Measurements from ENCODE around the gene IGSF9B.

IGSF9B gene

DNA sequence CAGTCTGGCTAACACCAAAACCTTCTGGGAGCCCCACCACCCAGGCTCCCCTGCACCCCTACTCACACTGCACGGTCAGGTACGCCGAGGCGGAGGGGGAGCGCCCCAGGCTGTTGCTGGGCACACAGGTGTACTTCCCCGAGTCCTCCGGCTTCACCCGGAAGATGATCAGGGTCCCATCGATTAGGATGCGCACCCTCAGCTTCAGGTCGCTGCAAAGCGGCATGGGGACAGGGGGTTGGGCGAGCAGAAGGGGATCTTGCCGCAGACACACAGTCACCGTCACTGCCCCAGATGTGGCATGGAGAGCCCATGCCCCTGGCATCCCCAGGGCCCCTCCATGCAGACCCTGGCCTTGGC lies 21.2 kb downstream of the IGSF9B start:
- Histone ChIP-seq H3K36me3 (ENCODE audit: control insufficient read depth, insufficient read depth, low read length) (no peaks in the 10 kb centered on the region), H3K4me3 (replicated peaks; ENCODE audit: low read depth, low read length) (no peak overlapping the region), H3K27me3 (replicated peaks; ENCODE audit: control insufficient read depth, insufficient read depth, low read length) (no peaks in the 10 kb centered on the region; the same call in 1 of the 2 replicates)
- no peak for TF ChIP-seq CTCF (IDR thresholded peaks at IDR 0.05; ENCODE audit: insufficient read depth, low read length, poor library complexity, severe bottlenecking)
- DNase-seq (ENCODE audit: extremely low read depth, insufficient read length): no peak

- no peaks in the 10 kb centered on the region; the same call in 1 of the 2 replicates for H3K27me3 ChIP-seq (replicated peaks; ENCODE audit: control insufficient read depth, insufficient read depth, low read length)
- no peaks in the 10 kb centered on the region for H3K36me3 ChIP-seq (ENCODE audit: control insufficient read depth, insufficient read depth, low read length)
- H3K4me3 ChIP-seq (replicated peaks; ENCODE audit: low read depth, low read length): no peak overlapping the region
- TF ChIP-seq CTCF (IDR thresholded peaks at IDR 0.05; ENCODE audit: insufficient read depth, low read length, poor library complexity, severe bottlenecking): no peak
- no peak for DNase-seq (ENCODE audit: extremely low read depth, insufficient read length)
Observed at GRCh38 chr11:133934599-133935550, 21.9 kb downstream of the IGSF9B start.

GRCh38 chr11:133934096-133934495 lies 22.7 kb downstream of the IGSF9B start:
- Histone ChIP-seq H3K36me3 (ENCODE audit: control insufficient read depth, insufficient read depth, low read length) (no peaks in the 10 kb centered on the region), H3K27me3 (replicated peaks; ENCODE audit: control insufficient read depth, insufficient read depth, low read length) (no peaks in the 10 kb centered on the region; the same call in 1 of the 2 replicates), H3K4me3 (replicated peaks; ENCODE audit: low read depth, low read length) (no peak overlapping the region)
- DNase-seq (ENCODE audit: extremely low read depth, insufficient read length): no peak
- no peak for TF ChIP-seq CTCF (IDR thresholded peaks at IDR 0.05; ENCODE audit: insufficient read depth, low read length, poor library complexity, severe bottlenecking)

GRCh38 chr11:133931449-133932060 lies 25.2 kb downstream of the IGSF9B start:
- Histone ChIP-seq H3K36me3 (ENCODE audit: control insufficient read depth, insufficient read depth, low read length) (no peaks in the 10 kb centered on the region), H3K4me3 (replicated peaks; ENCODE audit: low read depth, low read length) (no peak overlapping the region), H3K27me3 (replicated peaks; ENCODE audit: control insufficient read depth, insufficient read depth, low read length) (no peaks in the 10 kb centered on the region)
- no peak for TF ChIP-seq CTCF (IDR thresholded peaks at IDR 0.05; ENCODE audit: insufficient read depth, low read length, poor library complexity, severe bottlenecking)
- no peak for DNase-seq (ENCODE audit: extremely low read depth, insufficient read length)

GRCh38 chr11:133930767-133931448 lies 25.9 kb downstream of the IGSF9B start:
- Histone ChIP-seq H3K4me3 (replicated peaks; ENCODE audit: low read depth, low read length) (no peak overlapping the region), H3K36me3 (ENCODE audit: control insufficient read depth, insufficient read depth, low read length) (no peaks in the 10 kb centered on the region), H3K27me3 (replicated peaks; ENCODE audit: control insufficient read depth, insufficient read depth, low read length) (no peaks in the 10 kb centered on the region)
- peak; percentile 13 for TF ChIP-seq CTCF (IDR thresholded peaks at IDR 0.05; ENCODE audit: insufficient read depth, low read length, poor library complexity, severe bottlenecking)
- DNase-seq (ENCODE audit: extremely low read depth, insufficient read length): no peak
